Measurements from ENCODE around the gene NNAT. TPM values are rescaled to one million over a fixed set of nuclear protein-coding genes. Genes with fewer than 3 reads are reported as not detected.

Gene NNAT
- total RNA-seq, 1 experiment from 2014 or later, result not detected

GRCh38 chr20:37494301-37494700 is 26.7 kb upstream of the NNAT start:
- Histone ChIP-seq H3K27me3 (replicated peaks; ENCODE audit: insufficient read depth, low read depth, low read length, poor library complexity) (no peaks in the 10 kb centered on the region), H3K9me3 (ENCODE audit: low read depth, low read length, poor library complexity, severe bottlenecking) (no peaks in the 10 kb centered on the region), H3K27ac (ENCODE audit: low read depth, low read length, poor library complexity, severe bottlenecking) (no peak overlapping the region), H3K4me1 (ENCODE audit: insufficient read depth, low read length, poor library complexity, severe bottlenecking) (no peaks in the 10 kb centered on the region), H3K4me3 (ENCODE audit: low read depth, low read length, poor library complexity, severe bottlenecking) (no peak overlapping the region), H3K36me3 (ENCODE audit: insufficient read depth, low read length, poor library complexity, severe bottlenecking) (no peaks in the 10 kb centered on the region)
- BruUV-seq (replicated peaks), result no TSS peak
- DNase-seq (ENCODE audit: low spot score), result no peak
- TF ChIP-seq EZH2 (IDR thresholded peaks at IDR 0.05; ENCODE audit: borderline replicate concordance, low read depth, low read length, poor library complexity, severe bottlenecking), result no peak
- TF ChIP-seq CTCF (conservative IDR thresholded peaks at IDR 0.05; ENCODE audit: low read depth, low read length), result no peak
- ChIA-PET CTCF (no interaction called here), POLR2A (ENCODE audit: low non-redundant PET) (no interaction called here)
- intact Hi-C loops (cut with micrococcal nuclease; ENCODE audit: unreplicated experiment), result no loop called here

GRCh38 chr20:37494796-37495195 is 26.3 kb upstream of the NNAT start:
- intact Hi-C loops (cut with micrococcal nuclease; ENCODE audit: unreplicated experiment), result no loop called here
- DNase-seq (ENCODE audit: low spot score), result no peak
- Histone ChIP-seq H3K4me1 (ENCODE audit: insufficient read depth, low read length, poor library complexity, severe bottlenecking) (no peaks in the 10 kb centered on the region), H3K27ac (ENCODE audit: low read depth, low read length, poor library complexity, severe bottlenecking) (no peak overlapping the region), H3K36me3 (ENCODE audit: insufficient read depth, low read length, poor library complexity, severe bottlenecking) (no peaks in the 10 kb centered on the region), H3K27me3 (replicated peaks; ENCODE audit: insufficient read depth, low read depth, low read length, poor library complexity) (no peaks in the 10 kb centered on the region), H3K4me3 (ENCODE audit: low read depth, low read length, poor library complexity, severe bottlenecking) (no peak overlapping the region), H3K9me3 (ENCODE audit: low read depth, low read length, poor library complexity, severe bottlenecking) (no peaks in the 10 kb centered on the region)
- POLR2A ChIA-PET (ENCODE audit: low non-redundant PET), result no interaction called here
- BruUV-seq (replicated peaks), result no TSS peak
- TF ChIP-seq EZH2 (IDR thresholded peaks at IDR 0.05; ENCODE audit: borderline replicate concordance, low read depth, low read length, poor library complexity, severe bottlenecking) (no peak), CTCF (conservative IDR thresholded peaks at IDR 0.05; ENCODE audit: low read depth, low read length) (no peak)
- CTCF ChIA-PET, result no interaction called here

- Histone ChIP-seq H3K27ac (ENCODE audit: low read depth, low read length, poor library complexity, severe bottlenecking) (no peak overlapping the region), H3K4me1 (ENCODE audit: insufficient read depth, low read length, poor library complexity, severe bottlenecking) (no peaks in the 10 kb centered on the region), H3K9me3 (ENCODE audit: low read depth, low read length, poor library complexity, severe bottlenecking) (no peaks in the 10 kb centered on the region), H3K4me3 (ENCODE audit: low read depth, low read length, poor library complexity, severe bottlenecking) (no peak overlapping the region), H3K27me3 (replicated peaks; ENCODE audit: insufficient read depth, low read depth, low read length, poor library complexity) (no peaks in the 10 kb centered on the region), H3K36me3 (ENCODE audit: insufficient read depth, low read length, poor library complexity, severe bottlenecking) (no peaks in the 10 kb centered on the region)
- ChIA-PET CTCF (no interaction called here), POLR2A (ENCODE audit: low non-redundant PET) (no interaction called here)
- no peak for DNase-seq (ENCODE audit: low spot score)
- TF ChIP-seq CTCF (conservative IDR thresholded peaks at IDR 0.05; ENCODE audit: low read depth, low read length) (no peak), EZH2 (IDR thresholded peaks at IDR 0.05; ENCODE audit: borderline replicate concordance, low read depth, low read length, poor library complexity, severe bottlenecking) (no peak)
- intact Hi-C loops (cut with micrococcal nuclease; ENCODE audit: unreplicated experiment), result no loop called here
- no TSS peak for BruUV-seq (replicated peaks)
Measured at GRCh38 chr20:37498066-37498665, 22.9 kb upstream of the NNAT start.
